GM21576 (cell line): ENCODE measurements around the gene TEDC1.

Experiments used
- ATAC-seq: cut with Tn5 transposase; IDR thresholded peaks from one replicate; pipeline ENCODE4 v1.9.1; 2021; ENCODE audit warnings: mild to moderate bottlenecking, moderate library complexity; ENCODE audit not compliant: unreplicated experiment

The TEDC1 gene

DNA sequence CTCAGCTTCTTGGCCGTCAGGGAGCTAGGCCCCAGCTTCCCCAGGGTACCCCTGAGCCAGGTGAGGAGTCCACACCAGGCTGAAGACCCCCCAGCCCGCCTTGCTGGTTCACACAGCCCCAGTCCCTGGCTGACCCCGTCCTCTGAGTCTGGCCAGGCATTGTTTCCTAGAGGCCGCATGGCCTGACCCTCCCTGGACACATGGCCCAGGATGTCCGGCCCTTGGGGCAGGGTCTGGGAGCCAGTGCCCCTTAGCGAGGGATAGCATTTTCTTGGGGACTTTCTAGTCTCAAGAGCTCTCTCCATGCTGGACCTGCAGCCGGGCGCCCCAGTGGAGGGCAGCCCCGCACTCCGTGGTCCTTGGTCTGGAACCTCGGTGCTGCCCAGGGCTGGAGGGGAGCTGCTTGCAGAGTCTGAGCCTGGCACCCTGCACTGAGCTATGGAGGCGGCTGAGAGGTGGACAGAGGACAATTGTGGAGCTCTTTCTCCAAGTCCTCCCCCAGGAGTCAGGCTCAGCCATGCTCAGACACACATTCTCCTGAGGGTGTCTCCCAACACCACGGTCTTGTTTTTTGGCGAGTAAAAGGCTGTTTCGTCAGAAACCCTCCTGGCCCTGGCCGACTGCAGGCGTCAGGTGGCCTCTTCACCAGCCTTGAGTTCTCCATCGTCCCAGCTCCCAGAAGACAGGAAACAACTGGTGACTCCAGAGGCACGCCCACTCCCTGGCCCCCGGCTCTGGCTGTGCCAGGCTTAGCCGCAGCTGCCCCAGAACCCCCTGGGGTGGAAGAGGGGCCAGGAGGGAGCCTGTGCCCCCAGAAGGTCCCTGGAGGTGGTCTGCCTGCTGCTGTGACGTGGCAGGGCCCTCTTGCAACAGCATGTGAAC lies 34.1 kb upstream of the TEDC1 start:
- no peak for ATAC-seq

DNA sequence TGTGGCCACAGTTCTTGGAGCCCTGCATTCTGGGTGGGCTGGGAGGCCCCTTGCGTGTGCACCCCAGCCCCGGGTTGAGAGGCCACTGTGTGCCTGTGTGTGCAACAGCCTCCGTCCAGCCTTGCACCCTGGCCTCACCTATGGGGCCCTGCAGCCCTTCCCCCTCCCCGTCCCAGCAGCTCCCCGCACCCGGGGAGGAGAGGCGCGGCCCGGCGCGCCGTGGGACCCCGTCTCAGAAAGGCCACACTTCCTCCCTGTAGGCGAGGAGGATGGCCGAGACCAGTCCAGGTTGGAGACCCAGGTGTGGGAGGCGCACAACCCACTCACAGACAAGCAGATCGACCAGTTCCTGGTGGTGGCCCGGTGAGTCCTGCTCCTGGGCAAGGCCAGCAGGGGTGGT lies 33.0 kb upstream of the TEDC1 start:
- ATAC-seq = no peak

GRCh38 chr14:105458571-105458970 lies 32.5 kb upstream of the TEDC1 start:
- no peak for ATAC-seq

GRCh38 chr14:105460116-105460515 lies 30.9 kb upstream of the TEDC1 start:
- ATAC-seq = no peak

DNA sequence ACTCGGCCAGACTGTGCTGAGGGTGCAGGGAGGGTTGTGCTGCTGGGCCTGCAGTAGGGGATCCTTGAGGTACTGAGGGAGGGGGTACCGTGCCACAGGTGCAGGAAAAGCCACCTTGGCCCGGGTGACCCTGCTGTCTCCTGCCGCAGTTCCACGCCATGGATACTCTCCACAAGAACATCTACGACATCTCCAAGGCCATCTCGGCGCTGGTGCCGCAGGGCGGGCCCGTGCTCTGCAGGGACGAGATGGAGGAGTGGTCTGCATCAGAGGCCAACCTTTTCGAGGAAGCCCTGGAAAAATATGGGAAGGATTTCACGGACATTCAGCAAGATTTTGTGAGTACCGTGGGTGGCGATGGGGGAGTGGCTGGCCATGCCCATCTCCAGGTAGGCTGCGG lies 30.4 kb upstream of the TEDC1 start:
- ATAC-seq = no peak

- ATAC-seq = no peak
Measured at GRCh38 chr14:105461903-105462302, 29.1 kb upstream of the TEDC1 start.

DNA sequence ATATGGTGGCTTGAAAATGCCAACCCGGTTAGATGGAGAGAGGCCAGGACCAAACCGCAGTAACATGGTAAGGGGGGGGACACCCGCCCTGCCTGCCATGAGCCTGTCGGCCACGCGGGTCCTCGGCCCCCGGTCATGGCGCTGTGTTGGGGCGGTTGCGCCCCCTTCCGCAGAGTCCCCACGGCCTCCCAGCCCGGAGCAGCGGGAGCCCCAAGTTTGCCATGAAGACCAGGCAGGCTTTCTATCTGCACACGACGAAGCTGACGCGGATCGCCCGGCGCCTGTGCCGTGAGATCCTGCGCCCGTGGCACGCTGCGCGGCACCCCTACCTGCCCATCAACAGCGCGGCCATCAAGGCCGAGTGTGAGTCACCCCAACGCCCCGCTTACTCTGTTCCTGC lies 26.5 kb upstream of the TEDC1 start:
- no peak for ATAC-seq

- ATAC-seq = no peak
Measured at GRCh38 chr14:105465209-105466031, 25.6 kb upstream of the TEDC1 start.

- ATAC-seq = no peak
Measured at GRCh38 chr14:105466531-105467248, 24.4 kb upstream of the TEDC1 start.

DNA sequence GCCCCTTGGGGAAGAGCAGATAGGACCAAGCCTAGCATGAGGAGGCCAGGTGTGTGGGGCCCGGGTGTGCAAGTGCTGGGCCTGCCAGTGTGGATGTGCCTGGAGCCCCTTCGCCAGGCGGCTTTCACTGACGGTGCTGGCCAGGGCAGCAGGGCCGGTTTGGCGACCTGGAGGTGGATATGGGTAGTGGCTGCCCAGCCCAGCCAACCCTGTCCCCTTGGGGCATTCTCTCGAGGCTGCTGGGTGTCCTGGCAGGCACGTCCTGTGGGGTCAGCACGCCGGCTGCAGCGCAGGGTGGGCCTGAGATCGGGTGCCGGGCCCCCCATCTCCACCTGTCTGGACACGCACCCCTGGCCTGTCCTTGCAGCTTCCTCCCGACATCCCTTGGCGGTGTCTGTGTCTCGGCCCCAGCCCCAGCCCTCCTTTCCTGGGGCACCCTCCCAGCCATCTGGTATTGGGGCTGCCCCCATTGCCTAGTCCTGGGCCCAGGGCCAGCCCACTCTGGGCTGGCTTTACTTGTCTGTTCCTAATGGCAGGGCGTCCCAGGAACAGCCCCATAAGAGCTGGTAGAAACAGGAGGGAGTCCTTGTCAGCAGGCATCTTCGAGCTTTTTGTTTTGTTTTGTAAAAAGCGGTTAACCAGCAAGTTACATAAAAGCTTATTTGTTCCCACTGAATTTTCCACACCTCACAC lies 23.7 kb upstream of the TEDC1 start:
- ATAC-seq = no peak

- ATAC-seq = no peak
Measured at GRCh38 chr14:105467942-105468471, 23.0 kb upstream of the TEDC1 start.

GRCh38 chr14:105468621-105469241 lies 22.3 kb upstream of the TEDC1 start:
- no peak for ATAC-seq

- ATAC-seq = no peak
Measured at GRCh38 chr14:105469456-105470349, 21.3 kb upstream of the TEDC1 start.

GRCh38 chr14:105470350-105471296 lies 20.4 kb upstream of the TEDC1 start:
- no peak for ATAC-seq

DNA sequence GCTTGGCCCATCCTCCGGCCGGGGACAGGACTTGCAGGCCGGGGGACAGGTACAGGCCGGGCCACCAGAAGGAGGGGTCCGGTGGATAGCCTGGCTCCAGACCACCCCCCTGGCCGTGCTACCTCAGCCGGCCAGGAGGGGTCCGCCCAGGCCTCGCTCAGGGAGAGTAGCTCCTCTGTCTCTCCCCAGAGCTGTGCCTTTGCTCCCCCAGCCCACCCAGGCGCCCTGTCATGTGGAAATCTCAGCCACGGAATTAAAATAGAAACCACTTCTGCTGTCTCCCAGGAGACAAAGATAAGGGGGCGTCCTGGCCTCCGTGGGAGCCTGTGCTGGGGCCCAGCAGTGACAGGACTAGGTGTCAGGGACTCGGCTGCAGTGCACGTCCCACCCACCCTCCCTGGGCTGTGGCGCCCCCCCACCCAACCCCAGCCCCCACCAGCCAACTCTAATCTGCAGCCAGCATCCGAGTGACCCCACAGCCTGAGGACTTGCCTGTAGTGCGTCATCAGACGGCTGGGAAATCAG lies 19.7 kb upstream of the TEDC1 start:
- ATAC-seq = no peak

- ATAC-seq = no peak
Measured at GRCh38 chr14:105471823-105472485, 19.1 kb upstream of the TEDC1 start.

GRCh38 chr14:105472486-105472991 lies 18.5 kb upstream of the TEDC1 start:
- ATAC-seq = no peak
